Measurements from ENCODE around the gene PDE6C.
A peak's percentile ranks its signal among the peaks of the same experiment; 100 is the strongest.
"Not testable (repeated sequence)": the region's sequence is repeated elsewhere in the genome, so short reads cannot be mapped to it uniquely, and the experiment has no call there.

Gene PDE6C

GRCh38 chr10:93652857-93653256 is 40.5 kb downstream of the PDE6C start:
- no peak for DNase-seq

- no peak for DNase-seq
Observed at GRCh38 chr10:93654201-93654600, 41.9 kb downstream of the PDE6C start.

DNA sequence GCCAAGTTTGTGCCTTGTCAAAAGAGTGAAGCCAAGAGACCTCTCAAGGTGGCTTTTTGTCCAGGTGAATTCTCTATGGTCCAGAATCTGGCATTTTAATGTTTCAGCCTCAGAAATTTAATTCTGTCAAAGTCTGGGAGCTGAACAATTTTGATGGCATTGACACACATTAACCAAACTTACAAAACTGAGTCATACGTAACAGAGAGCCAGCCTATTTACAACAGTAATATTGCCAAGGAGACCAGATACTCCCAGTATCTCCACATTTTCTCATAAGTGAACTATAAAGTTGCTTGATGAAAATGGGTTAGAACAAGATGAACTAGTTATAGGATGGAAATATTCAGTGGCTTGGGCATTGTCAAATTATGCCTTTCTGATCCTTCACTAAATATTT is 43.8 kb downstream of the PDE6C start:
- no peak for DNase-seq

- DNase-seq: no peak
Observed at GRCh38 chr10:93657757-93658156, 45.4 kb downstream of the PDE6C start.

GRCh38 chr10:93666030-93666429 is 53.7 kb downstream of the PDE6C start:
- no peak for DNase-seq

- DNase-seq: no peak
Observed at GRCh38 chr10:93667795-93668194, 55.5 kb downstream of the PDE6C start.

GRCh38 chr10:93670372-93670771 is 58.0 kb downstream of the PDE6C start:
- DNase-seq: no peak

DNA sequence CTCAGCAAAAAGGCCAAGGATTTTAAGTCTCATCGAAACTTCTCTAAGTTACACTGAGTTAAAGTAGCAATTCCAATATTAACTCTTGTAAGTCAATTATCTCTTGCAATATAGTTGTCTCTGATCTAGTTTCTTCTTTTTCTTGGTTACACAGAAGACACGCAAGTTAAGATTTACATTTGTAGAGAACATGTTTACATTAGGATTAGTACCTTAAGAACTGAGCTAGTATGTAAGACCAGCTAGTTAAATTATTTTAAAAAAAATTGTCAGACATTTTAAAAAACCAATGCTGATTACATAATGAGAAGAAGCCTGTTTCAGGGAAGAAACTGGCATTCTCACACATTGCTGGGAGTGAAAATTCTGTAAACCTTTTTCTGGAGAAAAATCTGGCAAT is 58.7 kb downstream of the PDE6C start:
- no peak for DNase-seq

DNA sequence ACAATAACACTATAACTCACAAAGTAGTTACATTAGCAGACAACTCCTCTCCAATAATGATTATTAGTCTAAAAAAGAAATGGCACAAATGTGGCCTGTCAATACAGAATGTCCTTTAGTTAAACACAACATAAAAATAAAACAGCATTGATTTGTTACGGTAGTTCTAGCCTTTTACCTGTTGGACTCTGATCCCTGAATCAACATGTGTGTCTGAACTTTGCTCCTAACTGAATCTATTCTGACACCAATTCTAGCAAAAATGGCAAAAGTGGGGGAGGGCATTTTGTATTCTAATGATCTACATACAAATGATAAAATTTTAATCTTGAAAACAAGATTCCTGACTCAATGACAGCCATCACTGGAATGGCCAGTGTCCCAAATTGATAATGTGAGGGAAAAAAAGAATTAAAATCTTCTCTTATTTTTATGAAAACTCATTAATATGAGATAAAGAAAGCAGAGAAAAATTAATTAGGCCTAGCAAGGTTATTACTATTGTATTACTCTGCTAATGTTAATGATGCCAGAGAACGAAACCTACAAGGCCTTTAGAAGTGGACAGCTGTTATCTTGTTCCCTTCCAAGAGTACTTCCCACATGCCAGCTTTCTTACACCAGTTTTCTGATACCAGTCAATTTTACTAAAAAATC is 59.8 kb downstream of the PDE6C start:
- no peak for DNase-seq

DNA sequence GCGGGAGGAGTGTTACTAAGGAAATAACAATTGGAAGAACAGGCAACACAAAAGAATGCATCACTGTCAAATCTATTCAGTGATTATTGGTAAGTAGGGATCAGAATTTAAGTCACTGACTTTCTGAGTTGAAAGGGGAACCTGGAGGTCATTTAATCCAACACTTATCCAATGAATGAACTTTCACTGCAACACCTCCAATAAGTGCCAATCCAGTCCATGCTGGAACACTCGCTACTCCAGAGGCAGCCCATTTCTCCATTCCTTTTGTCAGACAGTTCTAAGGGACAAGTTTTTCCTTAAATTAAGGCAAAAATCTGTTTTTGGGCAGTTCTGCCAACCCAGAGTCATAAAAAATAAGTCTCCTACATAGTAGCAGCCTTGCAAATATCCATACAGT is 60.6 kb downstream of the PDE6C start:
- no peak for DNase-seq

DNA sequence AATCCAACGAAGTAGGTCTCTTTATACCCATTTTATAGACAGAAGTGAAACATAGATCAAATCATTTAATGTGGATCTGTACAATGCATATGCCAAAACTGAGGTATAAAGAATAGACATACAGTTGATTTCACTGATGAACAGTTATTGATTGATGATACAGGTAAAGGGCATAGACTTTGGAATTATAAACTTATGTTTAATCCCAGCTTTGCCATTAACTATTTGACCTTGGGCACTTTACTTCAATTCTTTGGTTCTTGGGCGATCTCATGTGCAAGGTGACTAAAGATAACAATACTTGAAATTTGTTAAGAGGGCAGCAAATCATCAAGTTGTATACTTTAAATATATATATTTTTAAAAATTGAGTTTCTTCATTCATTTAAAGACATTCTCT is 61.5 kb downstream of the PDE6C start:
- no peak for DNase-seq

DNA sequence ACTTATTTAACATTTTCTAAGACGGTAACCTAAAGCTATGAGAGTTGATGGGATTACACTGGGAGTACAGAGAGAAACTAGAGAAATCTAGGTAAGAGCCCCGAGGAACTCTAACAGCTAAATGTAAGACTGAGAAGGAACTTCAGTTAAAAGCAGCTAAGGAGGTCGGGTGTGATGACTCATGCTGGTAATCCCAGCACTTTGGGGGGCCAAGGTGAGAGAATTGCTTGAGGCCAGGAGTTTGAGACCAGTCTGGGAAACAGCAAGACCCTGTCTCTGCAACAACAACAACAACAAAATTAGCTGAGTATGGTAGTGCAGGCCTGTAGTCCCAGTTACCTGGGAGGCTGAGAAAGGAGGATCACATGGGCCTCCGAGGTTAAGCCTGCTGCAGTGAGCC is 66.0 kb downstream of the PDE6C start:
- no peak for DNase-seq

- no peak for DNase-seq
Observed at GRCh38 chr10:93678805-93679587, 66.7 kb downstream of the PDE6C start.

- no peak for DNase-seq
Observed at GRCh38 chr10:93680412-93681047, 68.2 kb downstream of the PDE6C start.

DNA sequence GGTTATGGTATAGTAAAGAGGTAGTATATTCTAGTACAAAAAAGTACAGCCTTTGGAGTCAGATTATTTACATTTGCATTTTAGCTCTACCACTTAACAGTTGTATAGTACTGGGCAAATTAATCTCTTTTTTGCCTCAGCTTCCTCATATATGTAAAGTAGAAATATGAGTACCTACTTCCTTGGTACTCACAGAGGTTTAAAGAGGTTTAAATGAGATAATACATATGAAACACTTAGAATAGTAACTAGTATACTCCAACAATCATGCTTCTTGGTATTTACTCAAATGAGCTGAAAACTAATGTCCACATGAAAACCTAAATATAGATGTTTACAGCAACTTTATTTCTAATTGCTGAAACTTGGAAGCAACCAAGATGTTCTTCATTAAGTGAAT is 75.4 kb downstream of the PDE6C start:
- no peak for DNase-seq

DNA sequence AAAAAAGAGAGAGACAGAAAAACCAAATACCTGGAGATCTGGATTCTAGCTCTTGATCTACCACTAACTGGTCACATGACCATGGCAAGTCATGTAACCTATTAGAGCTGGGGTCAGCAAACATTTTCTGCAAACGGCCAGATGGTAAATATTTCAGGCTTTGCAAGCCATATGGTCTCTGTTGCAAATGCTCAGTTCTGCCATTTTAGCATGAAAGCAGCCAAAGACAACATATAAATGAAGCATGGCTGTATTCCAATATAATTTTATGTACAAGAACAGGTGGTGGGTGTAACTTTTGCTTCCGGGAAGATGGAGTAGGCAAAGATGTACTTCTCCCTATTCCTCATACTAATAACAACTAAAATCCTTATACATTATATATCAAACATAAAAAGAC is 83.4 kb downstream of the PDE6C start:
- no peak for DNase-seq

DNA sequence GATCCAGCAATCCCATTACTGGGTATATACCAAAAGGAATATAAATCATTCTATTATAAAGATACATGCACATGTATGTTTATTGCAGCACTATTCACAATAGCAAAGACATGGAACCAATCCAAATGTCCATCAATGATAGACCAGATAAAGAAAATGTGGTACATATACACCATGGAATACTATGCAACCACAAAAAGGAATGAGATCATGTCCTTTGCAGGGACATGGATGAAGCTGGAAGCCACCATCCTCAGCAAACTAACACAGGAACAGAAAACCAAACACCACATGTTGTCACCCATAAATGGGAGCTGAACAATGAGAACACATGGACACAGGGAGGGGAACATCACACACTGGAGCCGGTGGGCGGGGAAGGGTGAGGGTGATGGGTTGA is 84.2 kb downstream of the PDE6C start:
- not testable (repeated sequence) for DNase-seq

- DNase-seq: no peak
Observed at GRCh38 chr10:93697207-93697606, 84.9 kb downstream of the PDE6C start.

GRCh38 chr10:93701866-93702209 is 89.5 kb downstream of the PDE6C start:
- no peak for DNase-seq

- DNase-seq: peak; percentile 86
Observed at GRCh38 chr10:93702210-93703001, 90.1 kb downstream of the PDE6C start, which contains the start of gene FRA10AC1. FRA10AC1 (minus strand) TSS chr10:93702592; CDS start chr10:93700106, 2,486 bp downstream.

GRCh38 chr10:93703066-93703465 is 90.7 kb downstream of the PDE6C start:
- no peak for DNase-seq

DNA sequence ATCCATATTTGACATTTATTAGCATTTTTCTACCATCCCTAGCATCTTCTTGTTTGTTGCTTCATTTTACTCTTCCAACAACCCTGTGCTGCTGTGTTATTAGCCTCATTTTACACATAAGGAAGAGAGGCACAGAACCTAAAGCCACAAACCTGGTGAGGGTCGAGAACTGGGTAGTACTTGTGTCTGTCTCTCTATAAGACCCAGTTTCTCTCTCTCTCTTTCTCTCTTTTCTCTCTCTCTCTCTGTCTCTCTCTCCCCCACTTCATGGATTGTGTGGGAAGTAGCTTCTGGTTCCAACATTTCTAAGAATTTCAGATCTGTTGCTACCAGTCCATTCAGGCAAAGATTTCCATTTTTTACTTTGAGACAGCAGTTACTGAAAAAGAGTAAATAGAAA is 91.5 kb downstream of the PDE6C start:
- no peak for DNase-seq

DNA sequence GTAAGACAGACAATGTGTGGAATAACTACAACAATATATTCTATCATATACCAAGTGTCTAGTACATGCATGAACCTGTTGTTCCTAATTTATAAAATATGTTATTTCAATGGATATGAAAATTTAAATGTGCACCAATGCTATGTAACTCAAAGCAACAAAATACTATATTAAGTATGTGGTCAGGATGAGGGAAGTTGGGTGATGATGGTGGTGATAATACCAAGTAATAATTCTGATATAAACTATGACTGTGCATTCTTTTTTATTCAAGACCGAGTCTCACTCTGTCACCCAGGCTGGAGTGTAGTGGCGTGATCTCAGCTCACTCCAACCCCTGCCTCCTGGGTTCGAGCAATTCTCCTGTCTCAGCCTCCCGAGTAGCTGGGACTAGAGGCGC is 92.1 kb downstream of the PDE6C start:
- no peak for DNase-seq
